HG03280 (cell line): ENCODE measurements around the gene TBR1.

Experiments used
- ATAC-seq: cut with Tn5 transposase; IDR thresholded peaks from one replicate; pipeline ENCODE4 v1.9.1; 2021; ENCODE audit warnings: mild to moderate bottlenecking, moderate library complexity; ENCODE audit not compliant: unreplicated experiment

TBR1 gene

DNA sequence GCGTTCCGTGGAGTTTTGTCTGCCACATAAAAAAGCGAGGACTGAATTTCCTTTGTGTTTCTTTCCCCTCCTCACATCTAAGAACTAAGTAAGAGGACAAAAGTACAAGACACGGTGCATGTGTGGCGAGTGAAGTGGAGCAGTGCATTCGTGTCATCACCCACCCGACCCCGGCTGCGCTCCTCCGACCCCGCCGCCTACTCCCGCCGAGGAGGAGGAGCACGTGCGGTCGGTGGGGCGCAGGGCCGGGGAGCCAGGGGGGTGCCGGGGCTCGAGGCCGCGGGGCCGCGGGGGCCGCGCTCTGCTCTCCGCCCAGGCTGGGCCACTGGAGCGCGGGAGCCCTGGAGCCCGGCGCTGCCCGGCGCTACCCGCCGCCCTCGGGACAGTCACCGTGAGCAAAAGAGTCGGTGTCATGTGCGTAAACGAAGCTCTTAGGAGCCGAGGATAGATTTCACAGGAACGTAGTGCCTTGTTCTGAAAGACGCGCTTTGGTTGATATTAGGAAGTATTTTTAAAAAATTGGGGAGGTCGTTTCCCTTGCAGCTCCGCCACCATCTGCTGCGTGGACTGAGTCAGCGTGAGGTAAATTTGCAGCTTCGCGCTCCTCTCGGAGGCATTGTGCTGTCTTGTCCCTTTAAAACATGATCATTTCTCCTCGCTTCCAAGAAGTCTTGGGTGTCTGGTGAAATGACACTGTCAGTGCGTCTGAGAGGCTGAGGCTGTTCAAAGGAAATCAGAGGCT, 11.0 kb downstream of the TBR1 start:
- no peak for ATAC-seq

GRCh38 chr2:161427664-161428587, 11.8 kb downstream of the TBR1 start:
- ATAC-seq: no peak

DNA sequence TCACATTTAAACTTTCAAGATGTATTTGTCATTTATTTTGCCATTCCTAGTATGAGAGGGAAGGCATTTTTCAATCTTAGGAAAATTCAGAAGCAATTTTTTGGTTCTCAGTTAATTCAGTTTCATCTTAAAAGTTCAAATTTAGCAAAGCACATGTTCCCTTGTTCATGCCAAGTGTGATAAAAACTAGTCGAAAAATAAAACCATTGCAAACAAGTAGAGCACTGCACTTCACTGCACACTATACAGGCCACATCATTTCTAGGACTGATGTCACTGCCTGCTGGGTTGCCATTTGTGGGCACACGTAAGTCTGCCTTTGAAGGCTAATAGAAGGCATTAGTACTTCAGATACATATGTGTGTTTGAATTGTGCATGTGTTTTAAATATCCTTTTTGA, 14.3 kb downstream of the TBR1 start:
- ATAC-seq: no peak

DNA sequence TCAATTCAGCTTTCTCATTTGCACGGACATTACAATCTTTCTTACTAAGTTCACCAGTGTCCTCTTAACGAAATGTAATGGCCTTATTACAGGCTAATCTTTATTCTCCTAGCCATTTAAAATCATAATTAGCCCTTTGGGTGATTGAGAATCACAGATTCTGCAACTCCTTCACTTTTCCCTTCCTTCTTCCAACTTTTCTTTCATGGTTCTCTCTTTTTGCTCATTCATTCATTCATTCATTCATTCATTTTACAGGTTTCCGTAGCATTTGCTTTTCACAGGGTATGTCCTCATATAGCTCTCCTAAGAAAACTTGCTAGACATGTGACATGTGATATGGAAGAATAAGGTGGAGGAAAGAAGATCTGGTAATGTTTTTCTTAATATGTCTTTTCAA, 16.0 kb downstream of the TBR1 start:
- ATAC-seq: no peak

DNA sequence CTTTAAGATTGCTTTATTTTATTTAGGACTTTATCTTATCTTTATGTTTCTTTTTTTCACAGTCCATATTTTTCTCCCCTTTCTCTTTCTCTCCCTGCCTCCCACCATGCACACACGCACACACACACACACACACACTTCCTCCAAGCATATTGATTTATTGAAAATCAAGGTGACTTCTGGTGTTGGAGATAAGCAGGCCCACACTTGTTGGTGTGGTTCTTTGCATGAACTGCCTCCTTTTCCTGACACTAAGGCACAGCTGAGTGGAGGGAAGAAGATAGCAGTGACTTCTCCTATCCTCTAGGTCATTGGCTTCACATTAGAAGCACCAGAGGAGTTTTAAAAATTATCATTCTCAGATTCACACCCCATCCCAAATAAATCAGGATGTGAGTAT, 18.0 kb downstream of the TBR1 start:
- no peak for ATAC-seq

DNA sequence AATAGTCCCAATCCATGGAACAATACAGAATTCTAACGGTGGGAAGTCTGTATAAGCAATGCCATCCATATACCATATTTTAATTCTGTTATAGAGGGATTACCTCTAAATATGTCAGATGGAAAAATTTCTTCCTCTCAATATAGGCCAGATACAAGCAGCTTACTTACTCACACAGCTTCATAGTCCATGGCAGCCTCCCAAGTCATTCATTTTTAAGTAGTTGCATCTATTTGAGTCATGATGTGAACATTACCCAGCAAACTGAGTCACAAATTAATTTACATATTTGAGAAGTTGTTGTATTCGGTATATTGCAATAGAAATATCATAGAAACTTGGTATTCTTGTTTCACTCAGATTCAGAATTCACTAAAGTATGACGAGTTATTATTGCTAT, 20.3 kb downstream of the TBR1 start:
- ATAC-seq: no peak

DNA sequence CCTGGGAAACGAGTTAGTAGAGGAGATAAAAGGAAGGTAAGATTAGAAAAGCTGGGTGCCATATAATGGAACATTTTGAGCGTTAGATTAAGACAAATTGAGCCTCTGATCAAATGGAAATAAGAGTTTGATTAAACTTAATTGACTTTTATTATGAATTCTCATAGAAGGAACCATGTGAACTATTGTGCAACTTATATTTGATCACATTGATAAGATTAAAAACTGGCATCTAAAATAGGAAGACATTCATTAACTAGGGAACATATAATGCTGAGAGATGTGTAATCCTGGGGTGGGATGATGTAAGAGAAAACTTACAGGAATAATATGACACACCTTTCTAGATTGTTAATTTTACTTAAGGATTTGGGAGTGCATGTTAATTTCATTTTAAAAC, 22.5 kb downstream of the TBR1 start:
- ATAC-seq: no peak

- no peak for ATAC-seq
Measured at GRCh38 chr2:161445097-161445496, 29.0 kb downstream of the TBR1 start.

GRCh38 chr2:161448431-161448830, 32.3 kb downstream of the TBR1 start:
- no peak for ATAC-seq

- no peak for ATAC-seq
Measured at GRCh38 chr2:161471631-161472030, 55.5 kb downstream of the TBR1 start.

DNA sequence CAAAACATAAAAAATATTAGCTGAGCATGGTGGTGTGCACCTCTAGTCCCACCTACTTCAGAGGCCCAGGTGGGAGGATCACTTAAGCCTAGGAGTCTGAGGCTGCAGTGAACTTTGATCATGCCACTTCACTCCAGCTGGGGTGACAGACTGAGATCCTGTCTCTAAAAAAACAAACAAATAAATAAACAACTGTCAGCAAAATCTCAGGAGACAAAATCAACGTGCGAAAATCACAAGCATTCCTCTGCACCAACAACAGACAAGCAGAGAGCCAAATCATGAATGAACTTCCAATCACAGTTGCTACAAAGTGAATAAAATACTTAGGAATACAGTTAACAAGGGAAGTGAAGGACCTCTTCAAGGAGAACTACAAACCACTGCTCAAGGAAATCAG, 58.8 kb downstream of the TBR1 start:
- no peak for ATAC-seq
